Measurements from ENCODE around the gene BPNT1.

GRCh38 chr1:220031287-220031686 lies 58.3 kb downstream of the BPNT1 start:
- TF ChIP-seq CTCF (IDR thresholded peaks at IDR 0.05 in 8 of 11, conservative IDR thresholded peaks at IDR 0.05 in 3 of 11) (no peak), POLR2A (IDR thresholded peaks at IDR 0.05) (no peak)
